K562 (cell line): Measurements from ENCODE around the gene TTC39A. TPM values are rescaled to one million over a fixed set of nuclear protein-coding genes. Genes with fewer than 3 reads are reported as not detected.

ENCODE experiments used
- ATAC-seq: fragments of 200-7000 bp; cut with Tn5 transposase; 3 replicates; pipeline ENCODE4 v1.9.1; 2020; ENCODE audit warnings: moderate library complexity
- BruUV-seq: library from RNA; stranded (reverse); fragments of 400-500 nt; replicated peaks from 2 replicates; lab custom pipeline; 2021; lab: Mats Ljungman, UMichigan
- CTCF ChIA-PET: fragments of 300-600 bp; formaldehyde crosslinking; extraction: SDS; loops from one replicate; lab custom pipeline; 2021; ENCODE audit warnings: low intra/inter-chr PET ratio; lab: Yijun Ruan, JAX
- POLR2A ChIA-PET: fragments of 300-600, 350-650 bp; sonication (Branson Sonifier 250); formaldehyde crosslinking; extraction: SDS; loops from one replicate; lab custom pipeline; 2021; ENCODE audit warnings: antibody characterized with exemption, inconsistent platforms; lab: Yijun Ruan, JAX
- DNase-seq, 4 experiments: peaks; one replicate each; pipeline versions ENCODE4 v3.0.0 to v3.0.0-alpha.2; 2011 to 2018; ENCODE audit warnings: low spot score in 3 of 4, mixed read lengths in 3 of 4; ENCODE audit errors: extremely low read depth in 1 of 4
- FAIRE-seq: peaks from 2 replicates; lab custom pipeline; 2011; peaks lifted over from hg19 to GRCh38; lab: Jason Lieb, UNC
- H2AFZ ChIP-seq: 2 replicates; pipeline ENCODE4 v1.6.0; 2011; ENCODE audit warnings: low read depth, low read length, control low read depth, inconsistent platforms
- H3K27ac ChIP-seq: fragments of 200-600 bp; 3 replicates; pipeline ENCODE4 v1.8.0; 2011; ENCODE audit warnings: low read depth, mild to moderate bottlenecking, control low read depth, inconsistent platforms, low read length, moderate library complexity, mixed read lengths; ENCODE audit errors: extremely low read depth
- H3K27me3 ChIP-seq, 2 experiments: fragments of 300-600 bp in 1 of 2; 2 replicates in 1 of 2; 3 replicates in 1 of 2; pipeline versions ENCODE4 v1.6.0 to v1.8.0; 2011; ENCODE audit warnings: inconsistent platforms in 2 of 2, low read length in 2 of 2, mild to moderate bottlenecking in 1 of 2, mixed read lengths in 1 of 2, moderate library complexity in 1 of 2; ENCODE audit not compliant: control insufficient read depth in 2 of 2, insufficient read depth in 2 of 2
- H3K36me3 ChIP-seq: fragments of 300-600 bp; 3 replicates; pipeline ENCODE4 v1.8.0; 2011; ENCODE audit warnings: mild to moderate bottlenecking, low read length, inconsistent platforms; ENCODE audit not compliant: control insufficient read depth, insufficient read depth
- H3K4me1 ChIP-seq, 2 experiments: fragments of 200-600 bp in 1 of 2; replicated peaks in 1 of 2; 2 replicates in 1 of 2; 3 replicates in 1 of 2; pipeline versions ENCODE4 v1.5.1 to v1.8.0; 2011; ENCODE audit warnings: inconsistent platforms in 2 of 2, low read length in 2 of 2, mild to moderate bottlenecking in 1 of 2, mixed read lengths in 1 of 2, moderate library complexity in 1 of 2; ENCODE audit not compliant: control insufficient read depth in 2 of 2, insufficient read depth in 2 of 2
- H3K4me2 ChIP-seq: 2 replicates; pipeline ENCODE4 v1.6.1; 2011; ENCODE audit warnings: low read length, control low read depth, inconsistent platforms, mixed read lengths; ENCODE audit not compliant: insufficient read depth
- H3K4me3 ChIP-seq: fragments of 200-600 bp; sonication (generic), shearing (Covaris generic); 2 replicates; pipeline ENCODE4 v1.5.1; 2016; ENCODE audit warnings: control low read depth, inconsistent platforms
- H3K79me2 ChIP-seq: fragments of 200-600 bp; 3 replicates; pipeline ENCODE4 v1.8.0; 2011; ENCODE audit warnings: low read length, inconsistent platforms; ENCODE audit not compliant: control insufficient read depth, insufficient read depth
- H3K9ac ChIP-seq, 2 experiments: 2 replicates each; pipeline versions ENCODE4 v1.6.0 to v1.6.1; 2011; ENCODE audit warnings: low read depth in 2 of 2, low read length in 2 of 2, control low read depth in 1 of 2, inconsistent platforms in 1 of 2, mild to moderate bottlenecking in 1 of 2, mixed read lengths in 1 of 2; ENCODE audit not compliant: insufficient read depth in 1 of 2
- H3K9me1 ChIP-seq: one replicate; pipeline ENCODE4 v1.6.0; 2011; ENCODE audit warnings: inconsistent platforms, mild to moderate bottlenecking, low read length, moderate library complexity; ENCODE audit not compliant: control insufficient read depth, insufficient read depth
- H3K9me3 ChIP-seq: replicated peaks from 2 replicates; pipeline ENCODE4 v1.5.1; 2011; ENCODE audit warnings: low read depth, low read length, inconsistent platforms; ENCODE audit not compliant: control insufficient read depth, insufficient read depth
- H4K20me1 ChIP-seq: replicated peaks from 2 replicates; pipeline ENCODE4 v1.6.1; 2011; ENCODE audit warnings: low read length, inconsistent platforms, mixed read lengths; ENCODE audit not compliant: control insufficient read depth, insufficient read depth
- ATF2 ChIP-seq: sonication (generic); formaldehyde crosslinking; IDR thresholded peaks from 2 replicates; pipeline ENCODE4 v1.8.1; 2022; ENCODE audit warnings: missing genetic modification reagents
- DNMT1 ChIP-seq: fragments of 450-650 bp; IDR thresholded peaks from 2 replicates; pipeline ENCODE4 v1.6.1; 2016; ENCODE audit warnings: antibody characterized with exemption, mild to moderate bottlenecking
- E2F3 ChIP-seq: fragments of 250-450 bp; sonication (Bioruptor Pico); IDR thresholded peaks from 2 replicates; pipeline ENCODE4 v1.4.0; 2020; ENCODE audit warnings: mild to moderate bottlenecking
- ELF1 ChIP-seq: fragments of 200-800 bp; sonication (Bioruptor generic); IDR thresholded peaks from 2 replicates; pipeline ENCODE4 v1.6.1; 2016; ENCODE audit warnings: missing genetic modification characterization, missing compliant biosample characterization
- GMEB1 ChIP-seq: fragments of 250-450 bp; sonication (Bioruptor Pico); IDR thresholded peaks from 2 replicates; pipeline ENCODE4 v1.4.0; 2020; ENCODE audit warnings: mild to moderate bottlenecking
- HOXB6 ChIP-seq: fragments of 250-450 bp; sonication (Bioruptor Pico); IDR thresholded peaks from 2 replicates; pipeline ENCODE4 v1.5.1; 2022; ENCODE audit warnings: mild to moderate bottlenecking, borderline replicate concordance
- MTA2 ChIP-seq: fragments of 450-650 bp; IDR thresholded peaks from 2 replicates; pipeline ENCODE4 v1.6.1; 2016; ENCODE audit warnings: low read depth
- RAD51 ChIP-seq: fragments of 450-650 bp; IDR thresholded peaks from 2 replicates; pipeline ENCODE4 v1.7.1; 2016; ENCODE audit warnings: low read depth, mild to moderate bottlenecking, borderline replicate concordance
- RBM39 ChIP-seq: fragments of 200-400 bp; formaldehyde crosslinking; optimal IDR thresholded peaks from 2 replicates; pipeline ENCODE3; 2018; ENCODE audit warnings: low read depth, low read length
- RFX7 ChIP-seq: fragments of 250-450 bp; sonication (Bioruptor Pico); IDR thresholded peaks from 2 replicates; pipeline ENCODE4 v1.5.1; 2021; ENCODE audit warnings: mild to moderate bottlenecking
- TRIM24 ChIP-seq, 2 experiments: fragments of 450-650 bp; IDR thresholded peaks; 2 replicates each; pipeline ENCODE4 v1.6.1; 2016
- U2AF1 ChIP-seq: fragments of 200-400 bp; formaldehyde crosslinking; optimal IDR thresholded peaks from 2 replicates; pipeline ENCODE3; 2017; ENCODE audit warnings: mild to moderate bottlenecking, low read depth, low read length, moderate library complexity
- ZBED1 ChIP-seq: IDR thresholded peaks from 2 replicates; pipeline ENCODE4 v1.6.1; 2014
- ZBTB7A ChIP-seq: IDR thresholded peaks from 2 replicates; pipeline ENCODE4 v1.6.1; 2011; ENCODE audit warnings: low read depth, mild to moderate bottlenecking, low read length, moderate library complexity, borderline replicate concordance; ENCODE audit not compliant: control insufficient read depth
- ZEB2 ChIP-seq: fragments of 450-650 bp; IDR thresholded peaks from 2 replicates; pipeline ENCODE4 v1.6.1; 2016
- ZNF239 ChIP-seq: fragments of 250-450 bp; sonication (Bioruptor Pico); IDR thresholded peaks from 2 replicates; pipeline ENCODE4 v1.4.0; 2020; ENCODE audit warnings: mild to moderate bottlenecking
- WGBS: fragments of 100-300 bp; shearing (Covaris generic); methylation state at CpG from one replicate; pipeline ENCODE4 v1.1.6; 2016; ENCODE audit warnings: low coverage, mixed read lengths; ENCODE audit not compliant: insufficient coverage; ENCODE audit errors: missing lambda C conversion rate; 5-methylcytosine and 5-hydroxymethylcytosine counted together
- in situ Hi-C: fragments of 300-500 bp; cut with MboI; formaldehyde crosslinking; loops from 4 replicates; pipeline ENCODE4 v1.15.0; 2018; ENCODE audit warnings: inconsistent platforms, mixed read lengths
- intact Hi-C: fragments of 100-400 bp; cut with micrococcal nuclease; formaldehyde crosslinking; loops from 2 replicates; pipeline ENCODE4 v1.14.2; 2022
- polyA plus RNA-seq, 8 experiments: library from polyadenylated mRNA; depleted of rRNA in 4 of 8; stranded (reverse) in 5 of 8; unstranded in 3 of 8; fragments of >200 nt; fragmentation: Nextera tagmentation in 2 of 8; fragmentation: Illumina TruSeq in 1 of 8; extraction: Ambion mirVana in 2 of 8; extraction: Trizol in 1 of 8; gene quantifications; 2 replicates each; pipeline versions ENCODE4 v1.2.1 to v1.2.3, GENCODE V29; 2011 to 2014; ENCODE audit warnings: inconsistent platforms in 1 of 8, missing spikeins in 1 of 8
- total RNA-seq, 7 experiments: library from RNA; depleted of rRNA in 6 of 7; stranded (reverse); fragments of >200 nt in 6 of 7; fragmentation: Illumina TruSeq in 2 of 7; extraction: Trizol in 2 of 7; gene quantifications; 2 replicates each; pipeline versions ENCODE4 v1.2.1 to v1.2.3, GENCODE V29; 2011 to 2021; ENCODE audit warnings: low replicate concordance in 1 of 7
- TF ChIP-seq, protein P1 (sequence below), 2 experiments: IDR thresholded peaks in 1 of 2; conservative IDR thresholded peaks in 1 of 2; 2 replicates each; pipeline ENCODE4 v1.6.1; 2016; ENCODE audit warnings: low read depth in 2 of 2, mild to moderate bottlenecking in 1 of 2, missing compliant biosample characterization in 1 of 2, missing genetic modification characterization in 1 of 2, moderate library complexity in 1 of 2

TTC39A gene
- total and polyA plus RNA-seq, 9 of the 15 experiments (the other 6 are each of a cell fraction or from before 2014, with no cell fraction given): 0.18 to 0.82 (median 0.35) TPM

DNA sequence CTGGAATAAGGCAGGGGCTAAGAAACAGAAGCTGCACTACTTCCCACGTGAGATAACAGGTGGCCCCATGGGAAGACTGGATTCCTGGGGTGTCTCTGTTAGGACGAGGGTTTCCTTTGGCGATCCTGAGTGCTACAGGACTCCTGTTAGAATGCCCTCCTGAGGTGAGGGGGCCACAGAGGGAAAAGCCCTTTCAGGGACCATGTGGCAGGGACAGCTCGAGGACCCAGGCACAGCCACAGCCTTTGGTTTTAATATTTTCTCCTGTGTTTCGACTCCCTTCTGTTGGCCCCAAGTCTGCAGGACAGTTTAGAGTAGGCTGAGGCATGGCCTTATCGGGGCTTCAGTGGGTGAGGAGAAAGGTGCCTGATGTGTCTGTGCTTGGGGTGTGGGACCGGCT lies 12.6 kb downstream of the TTC39A start:
- POLR2A ChIA-PET: no interaction called here
- ATAC-seq: no peak

GRCh38 chr1:51316846-51317120 lies 13.6 kb downstream of the TTC39A start:
- peaks cover 14 to 29% of the 10 kb centered on the region in 2 experiments; a peak in 4 of 5 replicates for H3K4me1 ChIP-seq
- WGBS: 49% methylated on average over 4 of the region's 4 CpGs
- no peak for DNase-seq
- no peak overlapping the region for H3K27ac ChIP-seq
- H3K4me2 ChIP-seq: no peak overlapping the region
- no peaks in the 10 kb centered on the region for H3K36me3 ChIP-seq
- BruUV-seq: no TSS peak
- intact Hi-C loops: no loop called here
- H3K9me3 ChIP-seq: no peaks in the 10 kb centered on the region
- no peaks in the 10 kb centered on the region for H3K9me1 ChIP-seq
- H3K27me3 ChIP-seq: no peaks in the 10 kb centered on the region
- ChIA-PET POLR2A (no interaction called here), CTCF (no interaction called here)
- no peak for FAIRE-seq
- no peaks in the 10 kb centered on the region for H4K20me1 ChIP-seq
- H3K9ac ChIP-seq: peak overlapping the region in 1 of 2 experiments; percentile 14; a peak in 1 of 4 replicates
- H3K4me3 ChIP-seq: no peak overlapping the region
- no peaks in the 10 kb centered on the region for H3K79me2 ChIP-seq
- in situ Hi-C loops: no loop called here
- no peak for ATAC-seq
- H2AFZ ChIP-seq: peak overlapping the region; percentile 15; the same call in 1 of the 2 replicates
- no peak for TF ChIP-seq RFX7
- no peak for TF ChIP-seq ELF1 (tag)
- TF ChIP-seq TRIM24 (IDR thresholded peaks at IDR 0.05): no peak
- TF ChIP-seq, protein P1, sequence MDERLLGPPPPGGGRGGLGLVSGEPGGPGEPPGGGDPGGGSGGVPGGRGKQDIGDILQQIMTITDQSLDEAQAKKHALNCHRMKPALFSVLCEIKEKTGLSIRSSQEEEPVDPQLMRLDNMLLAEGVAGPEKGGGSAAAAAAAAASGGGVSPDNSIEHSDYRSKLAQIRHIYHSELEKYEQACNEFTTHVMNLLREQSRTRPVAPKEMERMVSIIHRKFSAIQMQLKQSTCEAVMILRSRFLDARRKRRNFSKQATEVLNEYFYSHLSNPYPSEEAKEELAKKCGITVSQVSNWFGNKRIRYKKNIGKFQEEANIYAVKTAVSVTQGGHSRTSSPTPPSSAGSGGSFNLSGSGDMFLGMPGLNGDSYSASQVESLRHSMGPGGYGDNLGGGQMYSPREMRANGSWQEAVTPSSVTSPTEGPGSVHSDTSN (CRISPR knock-in tag; IDR thresholded peaks at IDR 0.05; ENCODE audit: low read depth): no peak
- TF ChIP-seq, protein P1 (tag; conservative IDR thresholded peaks at IDR 0.05; ENCODE audit: low read depth): no peak
- TF ChIP-seq ATF2: no peak
- TF ChIP-seq MTA2: no peak
- TF ChIP-seq GMEB1: no peak
- no peak for TF ChIP-seq HOXB6 (CRISPR knock-in tag)

More for the DNA sequence above, 12.6 kb downstream of the TTC39A start:
- H3K4me3 ChIP-seq: no peak overlapping the region
- no peaks in the 10 kb centered on the region for H3K36me3 ChIP-seq
- intact Hi-C loops (no loop called here), in situ Hi-C loops (no loop called here)
- no peak for DNase-seq
- peaks cover 14 to 34% of the 10 kb centered on the region in 2 experiments; a peak in 4 of 5 replicates for H3K4me1 ChIP-seq
- no peak overlapping the region for H3K4me2 ChIP-seq
- no peaks in the 10 kb centered on the region for H3K27me3 ChIP-seq
- H3K79me2 ChIP-seq: no peaks in the 10 kb centered on the region
- no peaks in the 10 kb centered on the region for H4K20me1 ChIP-seq
- no TSS peak for BruUV-seq
- TF ChIP-seq E2F3 (CRISPR knock-in tag): no peak
- TF ChIP-seq ZBED1: no peak
- TF ChIP-seq RAD51: no peak
- no peak for TF ChIP-seq ZNF239 (CRISPR knock-in tag)
- TF ChIP-seq DNMT1: no peak
- TF ChIP-seq ZEB2: no peak
- no peak for TF ChIP-seq RBM39
- TF ChIP-seq U2AF1: no peak
- TF ChIP-seq ZBTB7A: peak; percentile 16; the same call in 1 of the 2 replicates
- WGBS: 62% methylated on average over 7 of the region's 7 CpGs
- H3K9me1 ChIP-seq: no peaks in the 10 kb centered on the region
- H3K9ac ChIP-seq: peak overlapping the region in 1 of 2 experiments; percentile 70; a peak in 2 of 4 replicates
- CTCF ChIA-PET: no interaction called here
- no peak for FAIRE-seq
- no peaks in the 10 kb centered on the region for H3K9me3 ChIP-seq
- H3K27ac ChIP-seq: no peak overlapping the region
- H2AFZ ChIP-seq: peak overlapping the region; percentile 53
